Calu3 (cell line): ENCODE measurements around the gene DLGAP4. TPM values are rescaled to one million over a fixed set of nuclear protein-coding genes. Genes with fewer than 3 reads are reported as not detected.

Source experiments
- Bru-seq: library from RNA; stranded (reverse); fragments of 400-500 nt; gene quantifications from one replicate; lab custom pipeline; 2021; lab: Mats Ljungman, UMichigan
- BruChase-seq, 2 experiments: library from RNA; stranded (reverse); fragments of 400-500 nt; gene quantifications; one replicate each; lab custom pipeline; 2021; lab: Mats Ljungman, UMichigan
- BruUV-seq: library from RNA; stranded (reverse); fragments of 400-500 nt; replicated peaks from 2 replicates; lab custom pipeline; 2021; lab: Mats Ljungman, UMichigan
- CTCF ChIA-PET: fragments of 300-600 bp; sonication (Branson Sonifier 250); formaldehyde crosslinking; loops from one replicate; lab custom pipeline; 2022; ENCODE audit warnings: antibody characterized with exemption; lab: Charles Lee
- DNase-seq: peaks from one replicate; pipeline ENCODE4 v3.0.0; 2022
- H3K27ac Mint-ChIP-seq: one replicate; pipeline ENCODE4 v1.8.0; 2022; ENCODE audit warnings: mixed read lengths; ENCODE audit not compliant: unreplicated experiment
- H3K27me3 Mint-ChIP-seq: one replicate; pipeline ENCODE4 v1.8.0; 2022; ENCODE audit warnings: mixed read lengths; ENCODE audit not compliant: unreplicated experiment
- H3K36me3 Mint-ChIP-seq: one replicate; pipeline ENCODE4 v1.8.0; 2022; ENCODE audit warnings: mild to moderate bottlenecking, moderate library complexity, mixed read lengths; ENCODE audit not compliant: insufficient read depth, unreplicated experiment
- H3K4me1 Mint-ChIP-seq: one replicate; pipeline ENCODE4 v1.8.0; 2022; ENCODE audit warnings: mild to moderate bottlenecking, low read depth, mixed read lengths; ENCODE audit not compliant: unreplicated experiment
- H3K4me3 Mint-ChIP-seq: one replicate; pipeline ENCODE4 v1.8.0; 2022; ENCODE audit warnings: mild to moderate bottlenecking, low read depth, moderate library complexity, mixed read lengths; ENCODE audit not compliant: unreplicated experiment
- H3K9me3 Mint-ChIP-seq: one replicate; pipeline ENCODE4 v1.8.0; 2022; ENCODE audit warnings: low read depth, mixed read lengths; ENCODE audit not compliant: unreplicated experiment
- intact Hi-C: fragments of 100-400 bp; cut with micrococcal nuclease; formaldehyde crosslinking; loops from one replicate; pipeline ENCODE4 v1.10.0; 2022; ENCODE audit not compliant: unreplicated experiment
- long read RNA-seq: library from polyadenylated mRNA; stranded (forward); transcript quantifications from one replicate; pipeline ENCODE4 v2.0.0, GENCODE V29; 2022
- total RNA-seq: library from RNA; stranded (reverse); gene quantifications from 2 replicates; pipeline ENCODE4 v1.2.3, GENCODE V29; 2022
- TF ChIP-seq, protein P1 (sequence below): fragments of 200-600 bp; IDR thresholded peaks from one replicate; pipeline ENCODE4 v1.8.0; 2022; ENCODE audit warnings: antibody characterized with exemption; ENCODE audit not compliant: unreplicated experiment

DLGAP4 gene, protein sequence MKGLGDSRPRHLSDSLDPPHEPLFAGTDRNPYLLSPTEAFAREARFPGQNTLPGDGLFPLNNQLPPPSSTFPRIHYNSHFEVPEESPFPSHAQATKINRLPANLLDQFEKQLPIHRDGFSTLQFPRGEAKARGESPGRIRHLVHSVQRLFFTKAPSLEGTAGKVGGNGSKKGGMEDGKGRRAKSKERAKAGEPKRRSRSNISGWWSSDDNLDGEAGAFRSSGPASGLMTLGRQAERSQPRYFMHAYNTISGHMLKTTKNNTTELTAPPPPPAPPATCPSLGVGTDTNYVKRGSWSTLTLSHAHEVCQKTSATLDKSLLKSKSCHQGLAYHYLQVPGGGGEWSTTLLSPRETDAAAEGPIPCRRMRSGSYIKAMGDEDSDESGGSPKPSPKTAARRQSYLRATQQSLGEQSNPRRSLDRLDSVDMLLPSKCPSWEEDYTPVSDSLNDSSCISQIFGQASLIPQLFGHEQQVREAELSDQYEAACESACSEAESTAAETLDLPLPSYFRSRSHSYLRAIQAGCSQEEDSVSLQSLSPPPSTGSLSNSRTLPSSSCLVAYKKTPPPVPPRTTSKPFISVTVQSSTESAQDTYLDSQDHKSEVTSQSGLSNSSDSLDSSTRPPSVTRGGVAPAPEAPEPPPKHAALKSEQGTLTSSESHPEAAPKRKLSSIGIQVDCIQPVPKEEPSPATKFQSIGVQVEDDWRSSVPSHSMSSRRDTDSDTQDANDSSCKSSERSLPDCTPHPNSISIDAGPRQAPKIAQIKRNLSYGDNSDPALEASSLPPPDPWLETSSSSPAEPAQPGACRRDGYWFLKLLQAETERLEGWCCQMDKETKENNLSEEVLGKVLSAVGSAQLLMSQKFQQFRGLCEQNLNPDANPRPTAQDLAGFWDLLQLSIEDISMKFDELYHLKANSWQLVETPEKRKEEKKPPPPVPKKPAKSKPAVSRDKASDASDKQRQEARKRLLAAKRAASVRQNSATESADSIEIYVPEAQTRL
- 66.4 and 74.7 TPM in 2 replicates for total RNA-seq
- percentile 53 among the genes with signal in this experiment for Bru-seq, nascent RNA
- BruChase-seq, experiment 1, labeled RNA remaining after a 6-hour chase, result percentile 63 among the genes with signal in this experiment
- percentile 60 among the genes with signal in this experiment for BruChase-seq, experiment 2, labeled RNA remaining after a 2-hour chase
- long read RNA-seq, transcript DLGAP4-206 (7 exons, 3,110 nt), result major isoform, 13 of 100 reads
- long read RNA-seq, partial matches to known transcripts, result 5 of 100 reads
- long read RNA-seq, other reads (novel, unspliced or antisense), result 79 of 100 reads

DNA sequence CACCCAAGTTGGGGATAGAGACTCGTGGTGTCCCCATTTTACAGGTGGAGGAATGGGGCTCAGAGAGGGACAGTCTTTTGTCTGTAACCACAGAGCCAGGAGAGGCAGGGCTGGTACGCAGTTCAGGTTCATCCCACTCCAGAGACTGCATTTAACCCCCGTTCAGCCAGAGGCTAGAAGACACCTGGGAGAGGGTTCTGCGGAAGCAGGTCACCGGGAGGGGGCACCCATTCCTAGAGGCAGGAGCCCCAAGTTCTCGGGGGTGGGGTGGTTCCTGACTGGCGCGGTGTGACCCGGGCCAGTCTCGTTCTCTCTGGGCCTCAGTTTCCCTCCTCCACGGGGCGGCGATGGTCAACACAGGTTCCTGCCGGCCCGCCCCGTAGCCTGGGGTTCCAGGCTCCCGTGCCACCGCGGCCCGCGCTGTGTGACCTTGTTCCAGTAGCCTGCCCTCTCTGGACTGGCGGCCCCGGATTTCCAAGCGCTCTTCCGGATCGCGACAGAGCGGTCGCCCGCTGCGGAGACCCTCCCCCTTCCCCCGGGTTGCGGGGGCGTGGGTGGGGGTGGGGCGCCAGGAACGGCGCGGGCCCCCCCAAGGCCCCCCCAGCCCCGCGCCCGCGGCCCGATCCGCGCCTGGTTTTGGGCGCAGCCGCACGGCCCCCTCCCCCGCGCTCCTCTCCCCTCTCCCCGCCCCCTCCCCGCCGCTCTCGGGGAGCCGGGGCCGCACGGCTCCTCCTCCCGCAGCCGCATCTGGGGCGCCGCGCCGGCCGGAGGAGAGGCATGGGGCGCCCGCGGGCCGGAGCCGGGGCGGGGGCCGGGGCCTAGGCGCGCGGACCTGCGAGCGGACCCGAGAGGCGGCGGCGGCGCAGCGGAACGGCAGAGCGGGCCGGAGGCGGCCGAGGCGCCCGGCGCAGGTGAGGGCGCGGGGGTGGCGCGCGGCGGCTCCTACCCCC, at the start of gene DLGAP4:
DLGAP4 (plus strand) TSS at position 738 of the 950 bp plus-strand sequence. CDS start 125,379 bp downstream, outside the sequence.
- TF ChIP-seq, protein P1, sequence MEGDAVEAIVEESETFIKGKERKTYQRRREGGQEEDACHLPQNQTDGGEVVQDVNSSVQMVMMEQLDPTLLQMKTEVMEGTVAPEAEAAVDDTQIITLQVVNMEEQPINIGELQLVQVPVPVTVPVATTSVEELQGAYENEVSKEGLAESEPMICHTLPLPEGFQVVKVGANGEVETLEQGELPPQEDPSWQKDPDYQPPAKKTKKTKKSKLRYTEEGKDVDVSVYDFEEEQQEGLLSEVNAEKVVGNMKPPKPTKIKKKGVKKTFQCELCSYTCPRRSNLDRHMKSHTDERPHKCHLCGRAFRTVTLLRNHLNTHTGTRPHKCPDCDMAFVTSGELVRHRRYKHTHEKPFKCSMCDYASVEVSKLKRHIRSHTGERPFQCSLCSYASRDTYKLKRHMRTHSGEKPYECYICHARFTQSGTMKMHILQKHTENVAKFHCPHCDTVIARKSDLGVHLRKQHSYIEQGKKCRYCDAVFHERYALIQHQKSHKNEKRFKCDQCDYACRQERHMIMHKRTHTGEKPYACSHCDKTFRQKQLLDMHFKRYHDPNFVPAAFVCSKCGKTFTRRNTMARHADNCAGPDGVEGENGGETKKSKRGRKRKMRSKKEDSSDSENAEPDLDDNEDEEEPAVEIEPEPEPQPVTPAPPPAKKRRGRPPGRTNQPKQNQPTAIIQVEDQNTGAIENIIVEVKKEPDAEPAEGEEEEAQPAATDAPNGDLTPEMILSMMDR, result no peak
- CTCF ChIA-PET, result no interaction called here
- Mint-ChIP-seq H3K36me3 (no peaks in the 10 kb centered on the region), H3K27me3 (peaks cover 90% of the 10 kb centered on the region), H3K9me3 (no peaks in the 10 kb centered on the region), H3K4me3 (peak within 1 kb of the TSS; percentile 50), H3K27ac (no peak within 1 kb of the TSS), H3K4me1 (no peaks in the 10 kb centered on the region)
- BruUV-seq, result no TSS peak
- intact Hi-C loops, result no loop called here
- DNase-seq, result no peak

DNA sequence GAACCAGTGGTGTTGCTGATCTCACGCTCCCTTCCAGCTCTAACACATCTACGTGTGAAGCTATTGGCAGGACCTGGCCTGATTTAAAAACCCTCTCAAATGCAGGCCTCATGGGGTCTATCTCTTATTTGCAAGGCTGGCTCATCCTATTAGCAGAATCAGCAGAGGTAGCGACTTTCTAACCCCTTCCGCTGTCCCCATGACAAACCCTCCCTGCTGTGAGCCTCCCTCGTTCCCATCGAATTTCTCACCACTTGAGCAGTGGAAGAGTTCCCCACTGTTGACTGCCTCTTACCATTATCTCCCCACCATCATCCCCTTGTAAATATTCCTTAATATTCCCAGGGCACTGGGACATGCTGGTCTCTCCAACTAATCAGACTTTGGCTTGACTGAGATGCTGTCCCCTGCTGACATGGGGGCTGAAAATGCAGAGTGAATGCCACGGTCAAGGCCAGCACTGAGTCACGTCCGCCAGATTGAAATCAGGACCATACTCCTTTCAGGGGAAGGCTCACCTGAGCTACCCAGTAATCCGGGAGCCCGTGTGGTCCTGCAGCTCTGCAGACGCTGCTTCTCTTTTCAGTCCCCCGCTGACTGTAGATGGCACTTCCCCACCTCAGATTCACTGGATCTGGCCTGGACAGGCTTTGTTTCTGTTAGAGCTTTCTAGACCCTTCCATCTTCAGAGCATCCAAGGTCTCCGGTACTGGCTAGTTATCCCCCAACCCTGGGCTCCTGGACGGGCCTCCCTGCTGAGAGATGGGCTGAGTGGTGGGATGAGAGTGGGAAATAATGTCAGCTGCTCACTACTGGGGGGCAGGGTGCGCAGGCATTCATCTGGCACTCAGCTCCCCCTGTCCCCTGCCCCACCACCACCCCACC, 46.7 kb upstream of the DLGAP4 start:
- Mint-ChIP-seq H3K27me3 (peaks cover 8% of the 10 kb centered on the region), H3K4me3 (no peak overlapping the region), H3K9me3 (no peaks in the 10 kb centered on the region), H3K4me1 (no peaks in the 10 kb centered on the region), H3K27ac (no peak overlapping the region), H3K36me3 (peaks cover 8% of the 10 kb centered on the region)
- TF ChIP-seq, protein P1, result no peak
- no TSS peak for BruUV-seq
- CTCF ChIA-PET, result interaction anchor here (0.6 to 0.9 kb wide), 2 partner anchors 51 to 103 kb away, joined by 3 to 4 read pairs; no protein-coding TSS in a partner anchor
- intact Hi-C loops, result no loop called here
- no peak for DNase-seq

DNA sequence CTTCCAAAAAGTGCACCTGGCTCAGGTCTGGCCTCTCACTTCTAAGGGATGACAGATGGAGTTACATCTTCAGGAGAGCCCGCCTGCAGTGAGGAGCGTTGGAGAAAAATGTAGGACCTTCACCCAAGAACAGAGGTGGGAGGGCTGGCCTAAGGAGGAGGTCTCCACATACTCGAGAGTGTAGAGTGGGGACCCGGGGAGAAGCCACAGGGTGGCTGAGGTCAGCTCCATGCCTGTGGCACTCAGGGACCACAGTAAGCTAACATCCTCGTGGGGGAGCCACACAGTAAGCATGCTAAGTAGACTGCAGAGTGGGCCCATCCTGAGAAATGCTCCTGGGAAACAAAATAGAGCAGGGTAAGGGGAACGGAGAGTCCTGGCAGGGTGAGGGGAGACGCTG, 45.8 kb upstream of the DLGAP4 start:
- no peak for DNase-seq
- Mint-ChIP-seq H3K9me3 (no peaks in the 10 kb centered on the region), H3K4me3 (no peak overlapping the region), H3K27ac (no peak overlapping the region), H3K4me1 (no peaks in the 10 kb centered on the region), H3K27me3 (peaks cover 17% of the 10 kb centered on the region), H3K36me3 (peaks cover 8% of the 10 kb centered on the region)
- CTCF ChIA-PET, result interaction anchor here (0.6 to 0.7 kb wide), 2 partner anchors 50 to 214 kb away, joined by 4 to 7 read pairs; no protein-coding TSS in a partner anchor
- TF ChIP-seq, protein P1, result no peak
- BruUV-seq, result no TSS peak
- intact Hi-C loops, result no loop called here
